IMR-90 (cell line): ENCODE measurements around the gene YPEL1. TPM values are rescaled to one million over a fixed set of nuclear protein-coding genes. Genes with fewer than 3 reads are reported as not detected.

Experiments
- ATAC-seq: fragments of 200-7000 bp; cut with Tn5 transposase; 2 replicates; pipeline ENCODE4 v1.9.1; 2020; ENCODE audit warnings: low read depth, mild to moderate bottlenecking, moderate library complexity
- BruUV-seq: library from RNA; stranded (reverse); fragments of 400-500 nt; replicated peaks from 2 replicates; lab custom pipeline; 2021; lab: Mats Ljungman, UMichigan
- CTCF ChIA-PET: fragments of 300-600 bp; formaldehyde crosslinking; extraction: SDS; loops from one replicate; lab custom pipeline; 2021; ENCODE audit warnings: antibody characterized with exemption; lab: Yijun Ruan, JAX
- POLR2A ChIA-PET: fragments of 300-600 bp; sonication (Branson Sonifier 250); formaldehyde crosslinking; loops from one replicate; lab custom pipeline; 2022; ENCODE audit warnings: antibody characterized with exemption; ENCODE audit not compliant: unreplicated experiment; lab: Charles Lee
- DNase-seq: peaks from one replicate; pipeline ENCODE4 v3.0.0; 2013
- H2AFZ ChIP-seq: replicated peaks from 2 replicates; pipeline ENCODE3; 2013; ENCODE audit warnings: low read length, mild to moderate bottlenecking; ENCODE audit not compliant: poor library complexity
- H2AK5ac ChIP-seq: 2 replicates; pipeline ENCODE4 v1.6.1; 2013; ENCODE audit warnings: low read depth, low read length, inconsistent platforms
- H2AK9ac ChIP-seq: replicated peaks from 2 replicates; pipeline ENCODE3; 2013; ENCODE audit warnings: mild to moderate bottlenecking, low read depth, low read length, moderate library complexity; ENCODE audit not compliant: poor library complexity
- H2BK120ac ChIP-seq: 2 replicates; pipeline ENCODE4 v1.6.1; 2013; ENCODE audit warnings: low read depth, low read length, inconsistent platforms
- H2BK15ac ChIP-seq: 3 replicates; pipeline ENCODE4 v1.6.1; 2013; ENCODE audit warnings: low read depth, low read length, inconsistent platforms
- H2BK20ac ChIP-seq: 2 replicates; pipeline ENCODE4 v1.6.1; 2013; ENCODE audit warnings: low read depth, mild to moderate bottlenecking, inconsistent platforms, low read length, moderate library complexity
- H2BK5ac ChIP-seq: 2 replicates; pipeline ENCODE4 v1.6.1; 2013; ENCODE audit warnings: mild to moderate bottlenecking, low read depth, low read length, inconsistent platforms; ENCODE audit not compliant: poor library complexity, severe bottlenecking
- H3K14ac ChIP-seq: replicated peaks from 2 replicates; pipeline ENCODE4 v1.6.1; 2013; ENCODE audit warnings: low read depth, low read length, inconsistent platforms
- H3K18ac ChIP-seq: 2 replicates; pipeline ENCODE4 v1.6.1; 2013; ENCODE audit warnings: low read depth, low read length, control low read depth
- H3K23ac ChIP-seq: 2 replicates; pipeline ENCODE4 v1.6.1; 2013; ENCODE audit warnings: low read depth, low read length, inconsistent platforms
- H3K27ac ChIP-seq: 2 replicates; pipeline ENCODE4 v1.5.1; 2013; ENCODE audit warnings: mild to moderate bottlenecking, control low read depth, low read length; ENCODE audit not compliant: insufficient read depth
- H3K27me3 ChIP-seq: 2 replicates; pipeline ENCODE4 v1.6.1; 2013; ENCODE audit warnings: low read length; ENCODE audit not compliant: control insufficient read depth, insufficient read depth
- H3K36me3 ChIP-seq: 2 replicates; pipeline ENCODE4 v1.6.1; 2013; ENCODE audit warnings: low read length, mixed read lengths; ENCODE audit not compliant: control insufficient read depth, insufficient read depth
- H3K4ac ChIP-seq: 2 replicates; pipeline ENCODE4 v1.6.1; 2013; ENCODE audit warnings: low read depth, low read length, inconsistent platforms
- H3K4me1 ChIP-seq: 2 replicates; pipeline ENCODE4 v1.6.1; 2013; ENCODE audit warnings: low read length, mixed read lengths; ENCODE audit not compliant: control insufficient read depth, insufficient read depth
- H3K4me2 ChIP-seq: 2 replicates; pipeline ENCODE4 v1.6.1; 2013; ENCODE audit warnings: low read depth, mild to moderate bottlenecking, control low read depth, low read length, moderate library complexity
- H3K4me3 ChIP-seq: 2 replicates; pipeline ENCODE4 v1.5.1; 2013; ENCODE audit warnings: low read depth, mild to moderate bottlenecking, control low read depth, low read length, moderate library complexity; ENCODE audit not compliant: insufficient read depth
- H3K56ac ChIP-seq: 2 replicates; pipeline ENCODE4 v1.6.1; 2013; ENCODE audit warnings: low read length, inconsistent platforms; ENCODE audit not compliant: insufficient read depth; ENCODE audit errors: extremely low read depth
- H3K79me1 ChIP-seq, 2 experiments: 2 replicates each; pipeline ENCODE4 v1.6.1; 2013; ENCODE audit warnings: low read length in 2 of 2, inconsistent platforms in 1 of 2, low read depth in 1 of 2
- H3K9ac ChIP-seq: 2 replicates; pipeline ENCODE4 v1.6.1; 2013; ENCODE audit warnings: low read depth, low read length, control low read depth
- H3K9me1 ChIP-seq: 2 replicates; pipeline ENCODE4 v1.6.1; 2013; ENCODE audit warnings: low read length, inconsistent platforms; ENCODE audit not compliant: insufficient read depth
- H3K9me3 ChIP-seq: 2 replicates; pipeline ENCODE4 v1.6.1; 2013; ENCODE audit warnings: low read length; ENCODE audit not compliant: control insufficient read depth, insufficient read depth
- H4K20me1 ChIP-seq: 2 replicates; pipeline ENCODE4 v1.6.1; 2013; ENCODE audit warnings: low read length, inconsistent platforms; ENCODE audit not compliant: insufficient read depth
- H4K5ac ChIP-seq: 2 replicates; pipeline ENCODE4 v1.6.1; 2013; ENCODE audit warnings: mild to moderate bottlenecking, low read depth, low read length, control low read depth
- H4K8ac ChIP-seq, 2 experiments: 2 replicates each; pipeline ENCODE4 v1.6.1; 2013; ENCODE audit warnings: low read depth in 2 of 2, low read length in 2 of 2, control low read depth in 1 of 2, inconsistent platforms in 1 of 2
- H4K91ac ChIP-seq: 2 replicates; pipeline ENCODE4 v1.6.1; 2013; ENCODE audit warnings: low read depth, low read length, inconsistent platforms; ENCODE audit not compliant: insufficient read depth
- BHLHE40 ChIP-seq: fragments of 150-350 bp; IDR thresholded peaks from 2 replicates; pipeline ENCODE4 v1.6.1; 2016; ENCODE audit warnings: mild to moderate bottlenecking, low read depth, low read length
- CTCF ChIP-seq: conservative IDR thresholded peaks from 2 replicates; pipeline ENCODE4 v1.5.1; 2012; ENCODE audit warnings: mild to moderate bottlenecking, low read depth, low read length, improper control_type of control experiment
- ELK1 ChIP-seq: fragments of 150-350 bp; IDR thresholded peaks from 2 replicates; pipeline ENCODE4 v1.6.1; 2016; ENCODE audit warnings: low read depth, mild to moderate bottlenecking, low read length, moderate library complexity, borderline replicate concordance
- FOS ChIP-seq: fragments of 150-350 bp; IDR thresholded peaks from 2 replicates; pipeline ENCODE4 v1.6.1; 2016; ENCODE audit warnings: low read depth, low read length
- MAFK ChIP-seq: IDR thresholded peaks from 2 replicates; pipeline ENCODE4 v1.6.1; 2012; ENCODE audit warnings: low read depth, low read length, improper control_type of control experiment
- MAZ ChIP-seq: IDR thresholded peaks from 2 replicates; pipeline ENCODE4 v1.6.1; 2012; ENCODE audit warnings: low read depth, mild to moderate bottlenecking, low read length, improper control_type of control experiment, moderate library complexity, borderline replicate concordance
- MXI1 ChIP-seq: IDR thresholded peaks from 2 replicates; pipeline ENCODE4 v1.6.1; 2012; ENCODE audit warnings: low read depth, mild to moderate bottlenecking, low read length, moderate library complexity, borderline replicate concordance
- NFE2L2 ChIP-seq: fragments of 150-350 bp; IDR thresholded peaks from 2 replicates; pipeline ENCODE4 v1.6.1; 2016; ENCODE audit warnings: low read depth, mild to moderate bottlenecking, low read length
- POLR2A ChIP-seq: IDR thresholded peaks from 2 replicates; pipeline ENCODE4 v1.6.1; 2012; ENCODE audit warnings: mild to moderate bottlenecking, low read depth, low read length
- RAD21 ChIP-seq: IDR thresholded peaks from 2 replicates; pipeline ENCODE4 v1.6.1; 2012; ENCODE audit warnings: low read length, improper control_type of control experiment
- RCOR1 ChIP-seq: IDR thresholded peaks from 2 replicates; pipeline ENCODE4 v1.6.1; 2012; ENCODE audit warnings: mild to moderate bottlenecking, low read length, improper control_type of control experiment; ENCODE audit not compliant: insufficient replicate concordance
- RFX5 ChIP-seq: IDR thresholded peaks from 2 replicates; pipeline ENCODE4 v1.8.0; 2012; ENCODE audit warnings: low read depth, mild to moderate bottlenecking, low read length, moderate library complexity
- SMC3 ChIP-seq: fragments of 150-350 bp; IDR thresholded peaks from 2 replicates; pipeline ENCODE4 v1.6.1; 2016; ENCODE audit warnings: low read depth, mild to moderate bottlenecking, antibody characterized with exemption, low read length, moderate library complexity
- USF2 ChIP-seq: fragments of 150-350 bp; IDR thresholded peaks from 2 replicates; pipeline ENCODE4 v1.6.1; 2017; ENCODE audit warnings: mild to moderate bottlenecking, antibody characterized with exemption, low read length, low read depth
- WGBS, 2 experiments: methylation state at CpG; one replicate each; pipeline versions ENCODE4 v1.1.5 to v1.1.7; 2013; ENCODE audit warnings: missing lambda C conversion rate in 2 of 2; ENCODE audit not compliant: insufficient read length in 1 of 2; ENCODE audit errors: extremely low coverage in 2 of 2; 5-methylcytosine and 5-hydroxymethylcytosine counted together
- dilution Hi-C: fragments of 300-500 bp; cut with HindIII; formaldehyde crosslinking; loops from one replicate; pipeline ENCODE4 v1.14.3; 2018; ENCODE audit warnings: low sequenced_read_pairs; ENCODE audit not compliant: unreplicated experiment
- in situ Hi-C: fragments of 300-500 bp; cut with MboI; formaldehyde crosslinking; loops from 3 replicates; pipeline ENCODE4 v1.14.3; 2019; ENCODE audit warnings: low sequenced_read_pairs, inconsistent platforms, mixed read lengths
- intact Hi-C: fragments of 100-400 bp; cut with micrococcal nuclease; formaldehyde crosslinking; loops from 2 replicates; pipeline ENCODE4 v1.10.0; 2022
- polyA plus RNA-seq, 3 experiments: library from polyadenylated mRNA; depleted of rRNA; stranded (reverse); fragments of >200 nt; gene quantifications; 2 replicates each; pipeline ENCODE4 v1.2.3, GENCODE V29; 2012; ENCODE audit warnings: low replicate concordance in 1 of 3
- total RNA-seq: library from RNA; depleted of rRNA; stranded (reverse); fragments of >200 nt; gene quantifications from 2 replicates; pipeline ENCODE4 v1.2.3, GENCODE V29; 2012

Gene YPEL1
- total and polyA plus RNA-seq, 2 of the 4 experiments (the other 2 are of a cell fraction): 0.72 to 1.3 TPM

- WGBS, 2 experiments: 84% methylated on average over 6 of the region's 8 CpGs; no CpG with 5 or more reads in 1 of the 2 experiments
- H3K9ac ChIP-seq: no peak overlapping the region
- POLR2A ChIA-PET: no interaction called here
- no peak overlapping the region for H4K91ac ChIP-seq
- peaks cover 6% of the 10 kb centered on the region for H3K4me1 ChIP-seq
- DNase-seq (no peak), ATAC-seq (no peak)
- peak overlapping the region; percentile 58 for H2AK9ac ChIP-seq
- no peak overlapping the region for H3K4me2 ChIP-seq
- dilution Hi-C loops (no loop called here), intact Hi-C loops (loop anchor here (5.0 kb wide), 2 partner anchors 158 to 243 kb away; partner anchors contain the start of genes MAPK1 and PPM1F), in situ Hi-C loops (loop anchor here (5.0 kb wide), 1 partner anchor 228 kb away; no protein-coding TSS in a partner anchor)
- no peak overlapping the region for H2BK120ac ChIP-seq
- no peak overlapping the region for H2BK15ac ChIP-seq
- no peak overlapping the region for H3K4me3 ChIP-seq
- no peaks in the 10 kb centered on the region for H4K20me1 ChIP-seq
- no peak overlapping the region for H4K5ac ChIP-seq
- no peak overlapping the region for H3K4ac ChIP-seq
- H3K9me1 ChIP-seq: peaks cover 14% of the 10 kb centered on the region
- no TSS peak for BruUV-seq
- no peak overlapping the region for H4K8ac ChIP-seq
- no peak overlapping the region for H2BK5ac ChIP-seq
- H2AK5ac ChIP-seq: peak overlapping the region; percentile 44; the same call in 1 of the 2 replicates
- no peaks in the 10 kb centered on the region for H3K9me3 ChIP-seq
- H3K27ac ChIP-seq: no peak overlapping the region
- H3K23ac ChIP-seq: no peak overlapping the region
- peak overlapping the region; percentile 37; the same call in 1 of the 2 replicates for H3K14ac ChIP-seq
- no peaks in the 10 kb centered on the region for H3K27me3 ChIP-seq
- peaks cover 2% of the 10 kb centered on the region for H3K36me3 ChIP-seq
- TF ChIP-seq RCOR1 (no peak), RAD21 (no peak), MAZ (no peak), FOS (no peak), CTCF (no peak), MXI1 (no peak), NFE2L2 (no peak), SMC3 (no peak), ELK1 (no peak), RFX5 (no peak), USF2 (no peak), POLR2A (no peak), MAFK (no peak), BHLHE40 (no peak)
- no peak overlapping the region for H3K18ac ChIP-seq
- H2BK20ac ChIP-seq: no peak overlapping the region
- H3K56ac ChIP-seq: no peak overlapping the region
- peaks cover 0 to 7% of the 10 kb centered on the region in 2 experiments; a peak in 2 of 4 replicates for H3K79me1 ChIP-seq
- CTCF ChIA-PET: no interaction called here
- H2AFZ ChIP-seq: peak overlapping the region; percentile 14
Observed at GRCh38 chr22:21709688-21710087, 25.9 kb downstream of the YPEL1 start.
